ENCODE results near the gene PLXNB2.

The PLXNB2 gene

DNA sequence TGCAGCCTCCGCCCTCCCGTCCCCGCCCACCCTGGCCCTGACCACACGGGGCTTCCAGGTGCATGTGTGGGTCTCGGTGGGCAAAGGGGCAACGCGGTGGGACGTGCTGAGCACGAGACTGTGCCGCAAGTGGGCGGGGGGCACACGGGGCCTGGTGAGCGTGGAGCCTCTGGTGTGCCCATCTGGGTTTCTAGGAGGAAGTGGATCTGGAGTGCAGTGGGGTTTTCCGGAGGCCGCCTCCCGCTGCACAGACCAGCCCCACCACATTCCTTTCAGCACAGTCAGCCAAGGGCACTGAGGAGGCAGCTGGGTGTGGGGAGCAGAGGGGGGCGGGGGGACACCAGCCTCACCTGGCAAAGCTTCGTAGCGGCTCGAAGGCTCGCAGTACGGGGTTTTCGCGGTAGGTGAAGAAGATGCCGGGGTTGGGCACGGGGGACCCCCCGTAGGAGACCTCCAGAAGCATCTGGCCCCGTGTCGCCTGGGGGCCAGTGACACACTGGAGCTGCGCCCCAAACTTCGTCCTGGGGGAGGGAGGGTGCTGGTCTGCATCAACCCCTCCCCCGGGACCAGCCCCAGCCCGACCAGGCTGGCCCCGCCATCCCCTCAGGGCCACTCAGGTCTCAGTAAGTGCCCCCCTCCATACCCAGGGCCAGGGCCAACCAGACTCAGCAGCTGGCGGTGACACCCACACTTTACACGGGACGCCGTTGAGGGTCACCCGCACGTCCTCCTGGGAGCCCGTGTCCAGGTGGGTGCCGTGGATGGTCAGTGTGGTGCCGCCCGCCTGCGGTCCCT is 24.9 kb downstream of the PLXNB2 start:
- no peaks in the 10 kb centered on the region for H3K9me3 Mint-ChIP-seq
- no peak overlapping the region for H3K27ac Mint-ChIP-seq
- no peaks in the 10 kb centered on the region for H3K4me1 Mint-ChIP-seq
- no peaks in the 10 kb centered on the region for H3K27me3 Mint-ChIP-seq (ENCODE audit: low read depth)
- peaks cover 20% of the 10 kb centered on the region for H3K36me3 Mint-ChIP-seq (ENCODE audit: low read depth)
- no peak overlapping the region for H3K4me3 Mint-ChIP-seq
- TF ChIP-seq, protein P1, sequence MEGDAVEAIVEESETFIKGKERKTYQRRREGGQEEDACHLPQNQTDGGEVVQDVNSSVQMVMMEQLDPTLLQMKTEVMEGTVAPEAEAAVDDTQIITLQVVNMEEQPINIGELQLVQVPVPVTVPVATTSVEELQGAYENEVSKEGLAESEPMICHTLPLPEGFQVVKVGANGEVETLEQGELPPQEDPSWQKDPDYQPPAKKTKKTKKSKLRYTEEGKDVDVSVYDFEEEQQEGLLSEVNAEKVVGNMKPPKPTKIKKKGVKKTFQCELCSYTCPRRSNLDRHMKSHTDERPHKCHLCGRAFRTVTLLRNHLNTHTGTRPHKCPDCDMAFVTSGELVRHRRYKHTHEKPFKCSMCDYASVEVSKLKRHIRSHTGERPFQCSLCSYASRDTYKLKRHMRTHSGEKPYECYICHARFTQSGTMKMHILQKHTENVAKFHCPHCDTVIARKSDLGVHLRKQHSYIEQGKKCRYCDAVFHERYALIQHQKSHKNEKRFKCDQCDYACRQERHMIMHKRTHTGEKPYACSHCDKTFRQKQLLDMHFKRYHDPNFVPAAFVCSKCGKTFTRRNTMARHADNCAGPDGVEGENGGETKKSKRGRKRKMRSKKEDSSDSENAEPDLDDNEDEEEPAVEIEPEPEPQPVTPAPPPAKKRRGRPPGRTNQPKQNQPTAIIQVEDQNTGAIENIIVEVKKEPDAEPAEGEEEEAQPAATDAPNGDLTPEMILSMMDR (IDR thresholded peaks at IDR 0.05; ENCODE audit: unreplicated experiment in 3 of 3) = no peak

- Mint-ChIP-seq H3K36me3 (ENCODE audit: low read depth) (peaks cover 26% of the 10 kb centered on the region), H3K27me3 (ENCODE audit: low read depth) (no peaks in the 10 kb centered on the region), H3K4me3 (no peak overlapping the region), H3K27ac (no peak overlapping the region), H3K9me3 (no peaks in the 10 kb centered on the region), H3K4me1 (no peaks in the 10 kb centered on the region)
- TF ChIP-seq, protein P1 (IDR thresholded peaks at IDR 0.05; ENCODE audit: unreplicated experiment in 3 of 3) = no peak
Observed at GRCh38 chr22:50281957-50282356, 25.5 kb downstream of the PLXNB2 start.

DNA sequence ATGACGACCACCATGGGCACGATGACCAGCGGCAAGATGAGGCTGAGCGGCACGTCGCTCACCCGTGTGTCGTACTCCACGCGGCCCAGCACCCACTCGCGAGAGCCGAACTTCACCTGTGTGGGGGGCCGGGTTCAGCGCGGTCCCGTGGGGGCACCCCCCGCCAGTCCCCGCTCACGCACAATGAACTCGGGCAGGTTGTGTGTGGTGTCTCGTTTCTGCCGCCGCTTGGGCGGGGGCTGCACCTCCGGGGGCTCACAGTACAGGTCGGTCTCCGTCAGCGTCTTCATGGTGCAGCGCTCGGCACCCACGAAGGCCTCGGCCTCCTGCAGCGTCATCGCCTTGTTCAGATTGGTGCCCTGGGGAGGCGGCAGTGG is 26.1 kb downstream of the PLXNB2 start:
- H3K27ac Mint-ChIP-seq = no peak overlapping the region
- no peaks in the 10 kb centered on the region for H3K27me3 Mint-ChIP-seq (ENCODE audit: low read depth)
- peaks cover 31% of the 10 kb centered on the region for H3K36me3 Mint-ChIP-seq (ENCODE audit: low read depth)
- H3K4me3 Mint-ChIP-seq = no peak overlapping the region
- H3K9me3 Mint-ChIP-seq = no peaks in the 10 kb centered on the region
- H3K4me1 Mint-ChIP-seq = no peaks in the 10 kb centered on the region
- TF ChIP-seq, protein P1 (IDR thresholded peaks at IDR 0.05; ENCODE audit: unreplicated experiment in 3 of 3) = no peak

GRCh38 chr22:50280708-50281383 is 26.6 kb downstream of the PLXNB2 start:
- no peaks in the 10 kb centered on the region for H3K27me3 Mint-ChIP-seq (ENCODE audit: low read depth)
- TF ChIP-seq, protein P1 (IDR thresholded peaks at IDR 0.05; ENCODE audit: unreplicated experiment in 3 of 3) = no peak
- H3K27ac Mint-ChIP-seq = no peak overlapping the region
- H3K9me3 Mint-ChIP-seq = no peaks in the 10 kb centered on the region
- H3K4me1 Mint-ChIP-seq = no peaks in the 10 kb centered on the region
- peaks cover 32% of the 10 kb centered on the region for H3K36me3 Mint-ChIP-seq (ENCODE audit: low read depth)
- H3K4me3 Mint-ChIP-seq = no peak overlapping the region

- TF ChIP-seq, protein P1 (IDR thresholded peaks at IDR 0.05; ENCODE audit: unreplicated experiment in 3 of 3) = no peak
- Mint-ChIP-seq H3K4me3 (no peak overlapping the region), H3K36me3 (ENCODE audit: low read depth) (peaks cover 38% of the 10 kb centered on the region), H3K4me1 (no peaks in the 10 kb centered on the region), H3K27ac (no peak overlapping the region), H3K9me3 (no peaks in the 10 kb centered on the region), H3K27me3 (ENCODE audit: low read depth) (no peaks in the 10 kb centered on the region)
Observed at GRCh38 chr22:50280022-50280707, 27.3 kb downstream of the PLXNB2 start.

All from nephron (organoid).